Small intestine (tissue), 16 donors: ENCODE results near the gene AUTS2. TPM values are rescaled to one million over a fixed set of nuclear protein-coding genes. Genes with fewer than 3 reads are reported as not detected.

Experiments
- DNase-seq, 2 donors: peaks; one replicate each; pipeline versions ENCODE4 v3.0.0 to v3.0.0-alpha.2; 2013
- FAIRE-seq: peaks from 2 replicates; lab custom pipeline; 2012; peaks lifted over from hg19 to GRCh38; lab: Jason Lieb, UNC
- H3K27ac ChIP-seq, 3 donors: one replicate each; pipeline ENCODE4 v1.5.1; 2013; ENCODE audit warnings: low read length in 2 of 3, mild to moderate bottlenecking in 2 of 3, control low read depth in 1 of 3, inconsistent platforms in 1 of 3, low read depth in 1 of 3, moderate library complexity in 1 of 3
- H3K27me3 ChIP-seq, 3 donors: one replicate each; pipeline ENCODE4 v1.6.1; 2013; ENCODE audit warnings: low read length in 3 of 3, inconsistent platforms in 1 of 3; ENCODE audit not compliant: control insufficient read depth in 3 of 3, insufficient read depth in 3 of 3
- H3K36me3 ChIP-seq, 3 donors: one replicate each; pipeline ENCODE4 v1.6.1; 2013; ENCODE audit warnings: low read length in 3 of 3, inconsistent platforms in 1 of 3, low read depth in 1 of 3, mild to moderate bottlenecking in 1 of 3, moderate library complexity in 1 of 3; ENCODE audit not compliant: control insufficient read depth in 3 of 3, insufficient read depth in 2 of 3
- H3K4me1 ChIP-seq, 3 donors: one replicate each; pipeline ENCODE4 v1.6.1; 2013; ENCODE audit warnings: low read length in 2 of 3, inconsistent platforms in 1 of 3, low read depth in 1 of 3, mild to moderate bottlenecking in 1 of 3, moderate library complexity in 1 of 3; ENCODE audit not compliant: control insufficient read depth in 3 of 3, insufficient read depth in 2 of 3
- H3K4me3 ChIP-seq, 3 donors: one replicate each; pipeline ENCODE4 v1.5.1; 2013; ENCODE audit warnings: low read length in 3 of 3, control low read depth in 1 of 3, inconsistent platforms in 1 of 3, low read depth in 1 of 3, mild to moderate bottlenecking in 1 of 3, moderate library complexity in 1 of 3
- H3K9me3 ChIP-seq, 2 donors: one replicate each; pipeline ENCODE4 v1.6.1; 2013; ENCODE audit warnings: low read depth in 1 of 2, low read length in 1 of 2; ENCODE audit not compliant: control insufficient read depth in 2 of 2, insufficient read depth in 1 of 2
- whole genome bisulfite sequencing, 3 donors: extraction: QIAGEN DNeasy Blood & Tissue Kit; methylation state at CpG; one replicate each; pipeline ENCODE4 v1.1.7; 2013; 5-methylcytosine and 5-hydroxymethylcytosine counted together
- long read RNA-seq, 10 donors: transcript quantifications; one replicate each; lab custom pipeline, GENCODE V29; 2026
- polyA plus RNA-seq, 4 donors: library from polyadenylated mRNA; stranded (reverse) in 3 of 4; unstranded in 1 of 4; fragments of 200-250 nt in 3 of 4; fragments of 120-200 nt in 1 of 4; gene quantifications; one replicate each; pipeline versions ENCODE4 v1.2.1 to v1.2.3, GENCODE V29; 2013
- donor health status: healthy with polysubstance abuse.
- donor health status: control.
- donor health status: control.
- donor health status: Bipolar disorder and iron deficiency.
- donor health status: healthy.

Gene AUTS2
- 10 to 100 TPM in 2 of 4 donors, 1 to 10 TPM in 2; 4.9 to 43.5 (median 13.6) TPM for polyA plus RNA-seq
- long read RNA-seq, donor 1, partial matches to known transcripts: 6 of 8 reads
- long read RNA-seq, donor 1, other reads (novel, unspliced or antisense): 0 of 8 reads
- long read RNA-seq, donor 2, partial matches to known transcripts: 0 of 1 reads
- long read RNA-seq, donor 2, other reads (novel, unspliced or antisense): 0 of 1 reads
- long read RNA-seq, donor 3, partial matches to known transcripts: 0 of 4 reads
- long read RNA-seq, donor 3, other reads (novel, unspliced or antisense): 0 of 4 reads
- long read RNA-seq, donor 4: 0 reads
- long read RNA-seq, donor 5: 0 reads
- long read RNA-seq, donor 6, full-length matches to known transcripts: 2 of 2 reads
- long read RNA-seq, donor 6, partial matches to known transcripts: 0 of 2 reads
- long read RNA-seq, donor 6, other reads (novel, unspliced or antisense): 0 of 2 reads
- long read RNA-seq, donor 7, partial matches to known transcripts: 0 of 1 reads
- long read RNA-seq, donor 7, other reads (novel, unspliced or antisense): 0 of 1 reads
- long read RNA-seq, donor 8: 0 reads
- long read RNA-seq, donor 9: 0 reads
- long read RNA-seq, donor 10: 0 reads

DNA sequence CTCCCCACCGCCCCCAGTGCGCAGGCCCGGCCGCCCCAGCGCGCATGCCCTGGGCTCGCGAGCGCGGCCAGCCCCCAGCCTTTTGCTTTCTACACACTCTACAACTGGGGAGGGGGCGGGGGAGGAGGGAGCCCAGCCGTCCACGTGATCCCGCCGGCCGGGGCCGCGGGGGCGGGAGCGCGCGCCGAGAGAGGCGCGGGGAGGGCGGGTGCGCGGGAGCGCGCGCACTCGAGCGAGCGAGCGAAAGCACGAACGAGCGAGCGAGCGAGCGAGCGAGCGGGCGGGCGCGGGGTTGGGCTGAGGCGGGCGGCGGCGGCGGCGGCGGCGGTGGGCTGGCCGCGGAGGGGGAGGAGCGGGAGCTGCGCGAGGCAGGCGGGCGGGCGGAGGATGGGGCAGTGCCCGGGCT, at the start of gene AUTS2:
Gene AUTS2 (plus strand): TSS at position 395 of the 406 bp plus-strand sequence. CDS start 1,179 bp downstream, outside the sequence.
- Histone ChIP-seq H3K9me3 (no peaks in the 10 kb centered on the region), H3K4me1 (peaks cover 0 to 20% (median 0%) of the 10 kb centered on the region in 3 donors), H3K4me3 (peak within 1 kb of the TSS; percentile 69 to 93 (median 75)), H3K36me3 (no peaks in the 10 kb centered on the region), H3K27ac (peak within 1 kb of the TSS in 2 of 3 donors; percentile 62 to 81), H3K27me3 (no peaks in the 10 kb centered on the region)
- DNase-seq (peak; percentile 35 to 96), FAIRE-seq (no peak)
- 0 to 1% (median 0%) methylated on average over 1 to 63 of the region's 63 CpGs for WGBS, 3 donors

DNA sequence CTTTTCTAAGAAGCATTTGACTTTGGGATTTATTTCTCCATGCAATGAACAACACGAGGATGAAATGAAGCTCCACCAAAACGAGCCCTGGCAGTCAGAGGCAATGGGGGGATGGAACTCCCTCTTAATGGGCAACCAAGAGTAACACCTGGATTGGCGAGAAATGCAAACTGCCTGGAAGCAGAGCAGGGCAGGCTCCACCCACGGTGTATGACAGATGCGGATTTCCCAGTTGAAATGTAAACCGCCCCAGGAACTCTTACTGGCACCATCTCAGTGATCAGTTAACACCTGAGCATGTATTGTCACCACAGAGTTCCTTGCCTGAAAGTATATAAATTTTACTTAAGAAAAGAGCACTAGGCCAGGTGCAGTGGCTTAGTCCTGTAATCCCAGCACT, 47.3 kb upstream of the AUTS2 start:
- WGBS, 3 donors: 73 to 82% (median 79%) methylated on average over 6 of the region's 6 CpGs
- H3K27me3 ChIP-seq: no peaks in the 10 kb centered on the region
- H3K4me1 ChIP-seq: no peaks in the 10 kb centered on the region
- DNase-seq: no peak
- H3K4me3 ChIP-seq: no peak overlapping the region
- no peak overlapping the region for H3K27ac ChIP-seq
- no peak for FAIRE-seq
- H3K9me3 ChIP-seq: no peaks in the 10 kb centered on the region
- no peaks in the 10 kb centered on the region for H3K36me3 ChIP-seq

DNA sequence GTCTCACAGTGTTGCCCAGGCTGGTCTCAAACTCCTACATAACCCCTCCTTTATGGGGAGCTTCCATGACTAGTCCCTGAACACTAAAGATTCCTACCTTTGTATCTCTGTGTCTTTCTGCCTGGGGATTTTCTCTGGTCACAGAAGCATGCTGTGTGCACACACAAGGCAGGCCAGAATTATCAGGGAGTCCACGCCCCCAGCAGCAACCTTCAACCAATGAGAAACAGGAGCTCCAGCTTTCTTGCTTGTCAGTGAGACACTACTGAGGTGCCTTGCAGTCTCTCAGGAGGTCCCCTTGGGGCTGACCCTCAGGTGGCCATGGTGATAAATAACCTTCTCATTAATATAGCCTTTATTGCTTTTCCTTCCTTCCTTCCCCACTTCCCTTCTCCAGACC, 45.1 kb upstream of the AUTS2 start:
- no peaks in the 10 kb centered on the region for H3K36me3 ChIP-seq
- FAIRE-seq (no peak), DNase-seq (no peak)
- H3K4me3 ChIP-seq: no peak overlapping the region
- no peaks in the 10 kb centered on the region for H3K9me3 ChIP-seq
- no peak overlapping the region for H3K27ac ChIP-seq
- 33 to 79% (median 71%) methylated on average over 1 of the region's 1 CpG for WGBS, 3 donors
- no peaks in the 10 kb centered on the region for H3K4me1 ChIP-seq
- no peaks in the 10 kb centered on the region for H3K27me3 ChIP-seq

DNA sequence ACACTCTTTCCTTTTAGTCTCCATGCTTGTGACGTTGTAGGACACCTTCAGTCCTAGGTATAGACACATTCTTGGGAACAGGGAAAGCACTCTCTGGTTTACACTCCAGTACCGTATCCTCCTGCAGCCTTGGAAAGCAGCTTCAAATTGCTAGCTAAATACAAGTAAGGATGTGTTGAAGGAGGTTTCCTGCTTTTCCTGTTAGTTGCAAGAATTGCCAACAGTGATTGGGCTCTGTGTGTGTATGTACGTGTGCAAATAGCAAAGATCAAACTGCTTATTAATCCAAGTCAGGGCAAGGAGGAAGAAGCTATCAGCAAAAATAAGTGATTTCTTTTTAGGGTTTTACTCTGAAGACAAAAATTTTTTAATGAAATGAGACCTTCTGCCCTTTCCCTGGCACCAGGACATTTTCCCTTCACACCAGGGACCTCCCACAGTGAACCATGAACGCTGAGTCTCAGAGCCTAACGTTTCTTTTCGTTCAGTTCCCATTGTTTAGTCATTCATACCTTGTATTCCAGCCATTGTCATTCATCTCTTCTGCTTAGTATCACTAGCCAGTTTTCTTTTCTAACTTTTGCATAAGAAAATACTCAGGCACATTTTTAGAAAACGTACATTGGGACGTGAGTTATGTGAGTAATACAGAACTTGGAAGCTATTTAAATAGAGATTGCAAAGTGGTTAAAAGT, 36.9 kb upstream of the AUTS2 start:
- Histone ChIP-seq H3K4me3 (no peak overlapping the region), H3K36me3 (no peaks in the 10 kb centered on the region), H3K9me3 (no peaks in the 10 kb centered on the region), H3K27ac (no peak overlapping the region), H3K27me3 (no peaks in the 10 kb centered on the region), H3K4me1 (no peaks in the 10 kb centered on the region)
- WGBS, 3 donors: 49 to 56% (median 50%) methylated on average over 8 of the region's 8 CpGs
- DNase-seq (no peak), FAIRE-seq (no peak)

DNA sequence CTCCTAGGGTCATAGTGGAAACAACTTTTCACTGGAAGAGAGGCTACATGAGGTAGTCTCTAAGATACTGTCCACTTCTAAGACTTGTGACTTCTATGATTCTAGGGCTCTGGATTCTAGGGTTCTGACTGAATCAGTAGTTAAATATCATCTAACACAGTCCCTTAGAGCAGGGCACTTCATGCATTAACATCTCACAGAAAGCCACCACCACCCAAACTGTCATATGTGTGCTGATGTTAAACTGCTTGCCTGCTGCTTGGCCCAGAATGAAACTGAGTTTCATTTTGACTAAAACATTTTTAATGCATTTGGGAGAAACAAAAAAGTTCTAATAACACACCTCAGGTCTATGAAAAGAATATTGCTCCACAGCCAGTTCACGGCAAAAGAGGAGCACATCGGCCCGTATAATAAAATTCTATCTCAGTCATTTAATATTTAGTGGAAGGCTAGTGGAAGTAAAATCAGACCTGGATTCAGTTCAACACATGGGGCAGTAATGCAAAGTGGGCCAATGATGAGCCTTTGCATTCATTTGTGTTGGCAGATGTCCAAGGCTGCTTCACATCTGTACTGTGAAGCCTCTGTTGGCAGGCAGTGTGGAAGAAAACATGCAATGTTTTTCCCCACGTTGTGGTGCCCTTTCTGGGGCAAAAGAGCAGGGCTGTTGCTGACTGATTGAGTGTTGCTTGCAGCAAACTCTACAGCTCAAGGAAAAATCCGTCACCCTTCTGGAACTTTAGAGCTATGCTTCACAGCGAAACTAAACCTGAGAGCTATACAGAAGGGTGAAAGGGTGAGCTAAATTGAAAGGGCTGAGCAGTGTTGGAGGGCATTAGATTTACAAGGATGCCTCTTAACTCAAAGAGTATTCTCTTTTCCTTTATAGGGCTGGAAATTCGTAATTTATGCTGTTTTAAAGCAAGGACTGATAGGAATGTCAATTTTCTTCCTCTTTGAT, 33.5 kb upstream of the AUTS2 start:
- FAIRE-seq (no peak), DNase-seq (peak; percentile 17 to 48)
- no peaks in the 10 kb centered on the region for H3K27me3 ChIP-seq
- H3K4me1 ChIP-seq: no peaks in the 10 kb centered on the region
- H3K27ac ChIP-seq: no peak overlapping the region
- WGBS, 3 donors: 27 to 42% (median 37%) methylated on average over 7 of the region's 7 CpGs
- H3K9me3 ChIP-seq: no peaks in the 10 kb centered on the region
- no peak overlapping the region for H3K4me3 ChIP-seq
- H3K36me3 ChIP-seq: no peaks in the 10 kb centered on the region

DNA sequence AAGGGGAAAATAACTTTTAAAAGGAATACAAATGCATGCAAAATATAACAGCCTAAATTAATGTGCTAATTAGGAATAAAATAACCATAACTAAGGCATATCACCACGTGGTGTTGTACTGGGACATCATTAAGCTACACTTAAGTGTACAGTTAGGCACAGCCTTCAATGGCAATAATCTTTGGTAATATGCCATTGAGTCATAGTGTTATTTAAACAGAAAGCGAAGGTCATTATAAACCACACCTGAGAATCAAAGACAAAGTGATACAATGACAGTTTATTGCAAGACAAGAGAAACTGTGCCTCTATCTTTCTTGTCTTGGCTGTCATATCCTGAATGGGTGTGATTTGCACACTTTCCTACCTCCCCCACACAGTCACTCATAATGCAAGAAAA, 30.5 kb upstream of the AUTS2 start:
- no peaks in the 10 kb centered on the region for H3K9me3 ChIP-seq
- FAIRE-seq: no peak
- DNase-seq: peak; percentile 39 to 57
- H3K4me1 ChIP-seq: no peaks in the 10 kb centered on the region
- H3K27ac ChIP-seq: no peak overlapping the region
- no peaks in the 10 kb centered on the region for H3K27me3 ChIP-seq
- WGBS, 3 donors: 10 to 58% (median 27%) methylated on average over 2 of the region's 2 CpGs
- no peak overlapping the region for H3K4me3 ChIP-seq
- H3K36me3 ChIP-seq: no peaks in the 10 kb centered on the region

DNA sequence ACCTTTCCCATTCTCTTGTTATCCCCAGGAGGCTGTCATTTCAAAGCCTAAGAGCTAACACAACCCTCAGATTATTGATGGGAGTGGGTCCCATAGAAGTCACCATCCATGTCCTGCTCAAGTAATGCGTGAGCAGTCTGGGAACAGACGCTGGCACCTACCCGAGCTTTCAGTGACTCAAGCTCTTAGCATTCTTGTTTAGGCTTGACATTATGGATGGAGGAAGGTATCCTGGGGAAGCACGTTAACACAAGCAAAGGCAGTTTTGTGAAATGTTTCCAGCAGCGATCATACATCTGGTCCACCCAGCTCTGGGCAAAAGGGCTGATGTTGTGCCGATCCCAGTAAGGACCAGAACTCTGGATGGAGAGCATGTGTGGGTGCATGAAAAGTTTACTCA, 30.0 kb upstream of the AUTS2 start:
- Histone ChIP-seq H3K9me3 (no peaks in the 10 kb centered on the region), H3K27ac (no peak overlapping the region), H3K27me3 (no peaks in the 10 kb centered on the region), H3K36me3 (no peaks in the 10 kb centered on the region), H3K4me3 (no peak overlapping the region), H3K4me1 (no peaks in the 10 kb centered on the region)
- WGBS, 3 donors: 68 to 83% (median 72%) methylated on average over 6 of the region's 6 CpGs
- DNase-seq (no peak), FAIRE-seq (no peak)
